Omental fat pad (tissue), 4 donors: Measurements from ENCODE around the gene PRSS50. TPM values are rescaled to one million over a fixed set of nuclear protein-coding genes. Genes with fewer than 3 reads are reported as not detected.

Source experiments
- ATAC-seq: fragments of 150-250 bp; one replicate; pipeline ENCODE4 v1.9.1; 2016; ENCODE audit warnings: mild to moderate bottlenecking, moderate library complexity; ENCODE audit not compliant: low FRiP score
- DNase-seq: peaks from one replicate; pipeline ENCODE4 v3.0.0-alpha.2; 2019; ENCODE audit warnings: low spot score
- CTCF ChIP-seq, 3 donors: fragments of 450-650 bp; IDR thresholded peaks; one replicate each; pipeline ENCODE4 v1.5.1; 2016 to 2017; ENCODE audit warnings: antibody characterized with exemption in 3 of 3, mild to moderate bottlenecking in 3 of 3, moderate library complexity in 2 of 3
- total RNA-seq, 4 donors: library from RNA; depleted of rRNA; stranded (reverse); fragments of >200 nt; gene quantifications; one replicate each; pipeline ENCODE4 v1.1.0, GENCODE V29; 2016

The PRSS50 gene
- total RNA-seq, 4 donors from 2014 or later = 0.32 TPM; not detected in 3

GRCh38 chr3:46712191-46713049 is 5.2 kb downstream of the PRSS50 start:
- TF ChIP-seq CTCF (IDR thresholded peaks at IDR 0.05) = no peak
- ATAC-seq (no peak), DNase-seq (no peak)

GRCh38 chr3:46711760-46712159 is 5.9 kb downstream of the PRSS50 start:
- ATAC-seq (no peak), DNase-seq (no peak)
- TF ChIP-seq CTCF (IDR thresholded peaks at IDR 0.05) = no peak

GRCh38 chr3:46711305-46711704 is 6.4 kb downstream of the PRSS50 start:
- TF ChIP-seq CTCF (IDR thresholded peaks at IDR 0.05) = no peak
- ATAC-seq (no peak), DNase-seq (no peak)

GRCh38 chr3:46710671-46711295 is 6.9 kb downstream of the PRSS50 start:
- no peak for ATAC-seq
- DNase-seq = no peak
- TF ChIP-seq CTCF (IDR thresholded peaks at IDR 0.05) = no peak

- TF ChIP-seq CTCF (IDR thresholded peaks at IDR 0.05) = no peak
- no peak for DNase-seq
- no peak for ATAC-seq
Measured at GRCh38 chr3:46710229-46710628, 7.4 kb downstream of the PRSS50 start.

GRCh38 chr3:46709721-46710120 is 7.9 kb downstream of the PRSS50 start:
- DNase-seq = no peak
- TF ChIP-seq CTCF (IDR thresholded peaks at IDR 0.05) = no peak

More at GRCh38 chr3:46709721-46710120, 7.9 kb downstream of the PRSS50 start:
- no peak for ATAC-seq
